Measurements from ENCODE around the gene PLEKHB2.

DNA sequence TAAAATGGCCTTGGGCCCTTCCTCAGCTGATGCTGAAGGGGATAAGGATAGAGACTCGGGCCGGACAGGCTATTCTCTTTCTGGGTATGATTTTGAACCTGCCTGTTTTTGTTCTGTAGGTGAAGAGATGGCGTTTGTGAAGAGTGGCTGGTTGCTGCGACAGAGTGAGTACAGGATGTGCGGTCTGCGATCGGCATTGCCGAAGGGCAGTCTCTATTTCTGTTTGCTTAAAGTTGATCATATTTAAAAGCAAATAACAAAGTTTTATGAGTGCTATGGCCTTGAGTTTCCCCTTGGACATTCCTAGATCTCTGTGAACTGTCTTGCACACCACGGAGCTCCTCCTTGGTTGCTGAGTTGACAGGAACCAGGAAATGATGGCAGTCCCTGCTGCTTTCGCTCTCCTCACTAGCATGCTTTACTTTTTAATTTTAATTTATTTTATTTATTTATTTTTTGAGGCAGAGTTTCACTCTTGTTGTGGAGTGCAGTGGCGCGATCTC is 15.7 kb downstream of the PLEKHB2 start:
- no peak for TF ChIP-seq CTCF (conservative IDR thresholded peaks at IDR 0.05; ENCODE audit: low read length)
- TF ChIP-seq EZH2phosphoT487 (IDR thresholded peaks at IDR 0.05; ENCODE audit: borderline replicate concordance, low read depth, low read length), result no peak

All from OCI-LY7 (cell line).